NCI-H226 (cell line): ENCODE measurements around the gene TMEM167A.

Source experiments
- DNase-seq: peaks from one replicate; pipeline ENCODE4 v3.0.0-alpha.2; 2015

TMEM167A gene

DNA sequence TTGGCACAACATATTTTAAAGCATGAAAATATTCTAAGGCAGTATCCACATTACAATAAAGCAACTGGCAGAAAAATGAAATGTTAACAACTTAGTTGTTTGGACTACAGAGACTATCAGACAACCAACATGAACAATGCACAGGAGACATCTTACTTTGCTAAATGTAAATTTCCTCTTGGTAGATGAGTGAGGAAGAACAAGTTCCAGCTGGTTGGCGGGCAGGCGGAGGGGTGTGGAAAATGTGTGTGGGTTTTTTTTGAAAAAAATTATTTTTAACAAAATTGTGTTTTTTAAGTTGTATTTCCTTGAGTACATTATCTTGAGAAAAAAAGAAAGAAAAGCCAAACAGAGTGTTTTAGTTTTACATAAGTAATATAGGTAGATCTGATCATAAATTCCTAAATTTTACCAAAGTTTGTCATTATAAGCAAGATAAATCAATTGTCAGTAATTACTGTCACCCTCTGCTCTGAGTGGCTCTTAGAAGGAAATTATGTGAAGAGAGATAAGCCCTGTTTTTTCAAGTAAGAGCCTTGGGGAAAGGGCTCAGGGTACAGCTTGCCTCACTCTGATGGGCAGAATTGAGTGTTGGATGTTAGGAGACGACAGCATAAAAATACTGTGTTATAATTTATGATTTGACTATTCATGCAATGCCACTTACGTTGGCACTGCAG lies 42.5 kb downstream of the TMEM167A start:
- DNase-seq: no peak

DNA sequence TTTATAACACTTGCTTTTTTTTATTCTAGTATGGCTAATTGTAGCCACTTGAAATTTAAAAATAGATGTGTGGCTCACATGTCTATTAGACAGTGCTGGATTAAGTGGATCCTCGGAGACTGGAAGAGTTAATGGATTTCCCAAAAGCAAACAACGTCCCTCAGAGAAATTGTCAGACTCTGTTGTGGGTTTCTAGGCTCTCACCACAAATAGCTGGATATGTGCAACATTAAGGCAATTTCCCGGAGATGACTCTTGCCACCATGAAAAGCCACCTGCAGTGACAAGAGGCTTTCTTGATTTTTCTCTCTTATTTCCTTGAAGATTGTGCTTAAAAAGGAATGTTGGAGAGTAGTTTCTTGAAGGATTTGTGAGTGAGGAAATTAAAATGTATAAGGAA lies 43.2 kb downstream of the TMEM167A start:
- no peak for DNase-seq

DNA sequence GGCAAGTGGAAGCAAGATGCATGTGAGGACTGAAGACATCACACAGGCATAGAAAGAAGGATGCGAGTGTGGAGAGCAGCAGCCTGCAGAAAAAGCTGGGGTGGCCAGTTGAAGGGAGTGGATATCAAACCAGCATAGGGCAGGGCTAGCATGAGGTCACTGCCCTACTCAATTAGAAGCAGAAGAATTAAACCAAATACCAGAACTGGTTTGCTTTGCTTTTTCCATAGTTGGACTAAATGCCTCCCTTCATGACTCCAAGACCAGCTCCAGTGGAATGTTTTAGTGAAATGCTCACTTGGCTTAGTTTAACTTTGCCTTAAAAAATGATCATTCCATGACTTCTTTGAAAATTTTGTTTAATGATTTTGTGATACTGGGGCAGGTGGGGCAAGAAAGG lies 45.8 kb downstream of the TMEM167A start:
- DNase-seq: no peak

DNA sequence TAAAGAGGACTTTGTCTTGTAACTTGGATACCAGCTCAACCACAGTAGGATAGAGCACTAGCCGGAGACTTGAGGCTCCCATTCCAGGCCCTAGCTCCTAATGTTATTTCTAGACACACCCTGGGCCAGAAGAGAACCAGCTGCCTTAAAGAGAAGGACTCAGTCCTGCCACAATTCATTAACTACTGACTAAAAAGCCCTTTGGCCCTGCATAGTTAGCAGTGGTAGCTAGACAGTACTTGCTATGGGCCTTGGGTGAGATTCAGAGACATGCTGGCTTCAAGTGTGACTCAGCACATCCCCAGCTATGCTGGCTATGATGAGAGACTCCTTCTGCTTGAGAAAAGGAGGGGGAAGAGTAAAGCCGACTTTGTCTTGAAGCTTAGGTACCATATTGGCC lies 47.3 kb downstream of the TMEM167A start:
- no peak for DNase-seq

DNA sequence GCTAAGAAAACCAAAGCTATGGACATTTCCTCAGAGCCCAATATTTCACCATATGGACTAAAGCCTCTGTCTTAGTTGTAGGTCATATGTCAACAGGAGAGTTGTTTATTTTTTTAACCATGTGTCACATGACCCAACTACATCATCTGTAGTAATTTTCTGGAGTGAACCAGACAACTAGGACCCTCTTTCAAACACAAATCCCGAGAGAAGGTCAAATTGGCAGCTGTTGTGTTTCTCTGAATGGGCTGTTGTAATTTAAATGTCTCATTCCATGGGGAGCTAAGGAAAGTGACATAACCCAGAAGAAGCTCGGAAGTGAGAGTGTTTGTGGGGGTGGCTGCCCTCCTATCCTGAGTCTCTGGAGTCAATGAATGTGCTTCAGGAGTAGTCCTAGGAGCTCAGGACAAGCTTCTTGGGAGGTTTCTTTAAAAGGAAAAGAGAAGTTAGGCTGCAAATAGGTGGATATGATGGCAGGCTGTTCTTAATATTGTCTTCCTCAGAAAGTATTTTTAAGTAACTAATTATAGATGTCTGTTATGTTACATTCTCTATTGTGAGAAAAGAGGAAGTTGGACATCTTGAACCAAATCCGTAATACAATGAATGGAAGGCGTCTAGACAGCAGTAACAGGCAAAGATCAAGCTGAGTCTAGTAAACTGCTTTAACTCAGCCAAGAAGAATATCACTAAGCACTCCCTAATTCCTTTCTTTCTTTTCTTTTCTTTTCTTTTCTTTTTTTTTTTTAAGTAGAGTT lies 50.1 kb downstream of the TMEM167A start:
- DNase-seq: no peak

- no peak for DNase-seq
These were observed 50.7 kb downstream of the TMEM167A start for GRCh38 chr5:83026516-83026915.

GRCh38 chr5:83025690-83026478 lies 51.3 kb downstream of the TMEM167A start:
- no peak for DNase-seq

DNA sequence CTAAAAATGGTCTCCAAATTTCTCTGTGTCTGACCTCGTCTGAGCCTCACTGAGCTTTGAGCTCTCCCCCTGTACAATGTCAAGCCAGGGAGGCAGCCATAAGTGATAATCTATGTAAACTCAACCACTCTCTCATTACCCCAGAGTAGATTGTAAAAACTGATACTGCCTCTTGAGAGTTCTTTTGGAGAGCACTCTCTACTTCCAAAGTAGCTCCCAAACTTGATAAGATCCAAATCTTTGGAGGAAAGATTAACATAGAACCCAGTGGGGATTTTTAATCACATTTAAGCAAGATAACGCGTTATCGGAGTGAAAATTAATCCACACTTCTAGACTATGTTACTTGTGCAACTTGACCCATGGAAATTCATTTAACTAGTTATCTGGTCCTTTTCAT lies 54.9 kb downstream of the TMEM167A start:
- DNase-seq: no peak

DNA sequence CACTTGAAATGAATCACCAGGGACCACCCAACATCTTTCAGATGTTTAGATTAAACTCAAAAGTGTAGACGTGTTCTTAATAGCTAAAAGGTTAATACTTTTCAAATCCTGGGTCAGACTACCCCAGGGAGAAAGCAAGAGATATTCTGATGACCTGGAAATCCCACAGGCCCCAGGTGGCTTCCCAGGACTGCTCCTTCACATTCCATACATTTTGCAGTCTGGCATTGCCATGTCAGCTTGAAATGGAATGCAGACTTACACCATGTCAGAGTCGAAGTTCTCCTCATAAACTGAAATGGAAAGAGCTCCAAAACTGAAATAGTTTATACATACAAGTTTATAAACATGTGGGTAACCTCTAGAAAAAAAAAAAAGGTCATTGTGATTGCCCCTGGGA lies 61.5 kb downstream of the TMEM167A start:
- DNase-seq: no peak

DNA sequence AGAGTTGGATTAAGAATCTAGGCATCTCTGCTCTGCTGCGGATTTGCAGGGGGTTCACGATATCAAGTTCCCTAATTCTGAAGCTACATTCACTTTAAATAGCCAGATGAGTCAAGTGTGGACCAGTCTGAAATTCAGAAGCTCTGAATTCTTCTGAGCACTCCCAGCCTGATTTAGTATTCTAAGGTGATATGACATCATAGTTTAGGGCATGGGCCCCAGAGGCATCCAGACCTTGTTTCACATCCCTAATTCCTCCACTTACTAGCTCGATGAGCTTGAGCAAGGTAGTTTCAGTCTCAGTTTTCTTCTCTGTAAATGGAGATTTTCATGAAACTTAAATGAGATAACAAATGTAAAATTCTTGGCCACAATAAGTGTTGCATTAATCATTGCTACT lies 65.2 kb downstream of the TMEM167A start:
- DNase-seq: no peak

DNA sequence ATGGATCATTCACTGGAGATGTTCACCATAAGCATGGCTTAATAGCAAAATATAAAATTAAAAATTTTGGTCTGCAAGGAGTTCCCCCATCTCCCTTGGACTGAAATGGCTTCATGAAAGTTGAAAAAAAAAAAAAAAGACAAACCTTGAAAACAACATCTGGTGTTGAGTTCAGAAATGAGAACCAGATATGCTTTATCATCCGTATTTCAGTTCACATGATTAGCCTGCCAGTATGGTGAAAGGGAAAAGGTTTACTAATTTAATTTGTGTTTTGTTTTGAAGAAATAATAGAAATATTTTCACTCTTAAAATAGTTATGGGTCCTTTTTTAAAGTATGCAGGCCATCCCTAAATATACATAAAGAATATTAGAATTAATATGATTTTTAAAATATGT lies 67.8 kb downstream of the TMEM167A start:
- no peak for DNase-seq

- no peak for DNase-seq
These were observed 69.4 kb downstream of the TMEM167A start for GRCh38 chr5:83007755-83008154.

DNA sequence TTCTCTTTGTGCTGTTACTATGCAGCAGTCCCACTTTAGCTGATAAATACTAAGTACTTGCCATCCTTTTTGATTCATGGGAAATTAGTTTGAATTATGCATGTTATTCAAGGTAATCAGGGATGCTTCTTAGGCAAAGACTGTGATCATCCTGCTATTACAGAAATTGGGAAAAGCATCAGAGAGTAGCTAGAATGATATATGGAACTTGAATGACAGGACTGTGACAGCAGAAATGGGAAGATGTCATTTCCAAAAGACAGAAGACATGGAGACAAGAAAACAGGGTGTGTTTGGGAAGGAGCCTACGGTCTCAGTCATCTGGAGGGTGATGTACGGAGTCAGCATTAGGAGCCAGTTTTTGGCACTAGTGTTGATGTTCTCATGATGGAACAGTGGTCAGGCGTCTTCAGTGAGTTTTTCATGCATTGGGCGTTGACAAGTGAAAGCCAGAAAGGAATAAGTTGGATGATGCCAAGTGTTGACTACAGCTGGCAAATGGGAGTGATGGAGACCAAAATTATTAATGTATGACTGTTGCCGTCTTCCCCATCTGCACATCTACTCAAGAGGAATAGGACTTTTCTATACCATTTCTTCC lies 70.4 kb downstream of the TMEM167A start:
- no peak for DNase-seq

- no peak for DNase-seq
These were observed 73.4 kb downstream of the TMEM167A start for GRCh38 chr5:83003791-83004190.
